Fibroblast of the aortic adventitia (primary cell): ENCODE results near the gene CLECL1. TPM values are rescaled to one million over a fixed set of nuclear protein-coding genes. Genes with fewer than 3 reads are reported as not detected.

Experiments used
- DNase-seq: peaks from one replicate; pipeline ENCODE4 v3.0.0-alpha.2; 2010; ENCODE audit warnings: low read depth
- H3K4me3 ChIP-seq: 2 replicates; pipeline ENCODE4 v1.5.1; 2011; ENCODE audit warnings: low read depth, mild to moderate bottlenecking, control low read depth, low read length, moderate library complexity
- total RNA-seq: library from RNA; depleted of rRNA; stranded (reverse); fragments of >200 nt; gene quantifications from 2 replicates; pipeline ENCODE4 v1.2.3, GENCODE V29; 2012; ENCODE audit warnings: low replicate concordance
- TF ChIP-seq, protein P1 (sequence below): IDR thresholded peaks from 2 replicates; pipeline ENCODE4 v1.5.1; 2011; ENCODE audit warnings: mild to moderate bottlenecking, low read length, control low read depth, inconsistent platforms; ENCODE audit not compliant: insufficient read depth

Gene CLECL1
- total RNA-seq, 1 donor: not detected

DNA sequence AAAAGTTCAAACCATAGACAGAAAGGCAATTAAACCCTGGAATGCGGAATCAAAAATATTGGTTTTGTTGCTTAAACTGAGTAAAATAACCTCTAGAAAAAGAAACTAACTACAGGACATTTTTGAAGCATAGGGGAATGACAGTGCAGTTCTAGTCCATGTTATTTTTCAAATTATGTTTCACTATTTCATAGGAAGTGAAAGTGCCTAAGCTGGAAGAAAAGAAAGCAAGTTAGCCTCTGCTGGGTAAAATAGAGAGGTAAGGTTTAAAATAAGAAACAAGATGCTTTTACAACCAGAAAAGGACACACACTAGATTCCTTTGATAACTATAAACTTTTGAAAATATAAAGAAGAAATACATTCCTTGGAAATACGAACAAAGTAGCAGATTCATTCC lies 1.1 kb downstream of the CLECL1 start:
- DNase-seq: no peak
- TF ChIP-seq, protein P1, sequence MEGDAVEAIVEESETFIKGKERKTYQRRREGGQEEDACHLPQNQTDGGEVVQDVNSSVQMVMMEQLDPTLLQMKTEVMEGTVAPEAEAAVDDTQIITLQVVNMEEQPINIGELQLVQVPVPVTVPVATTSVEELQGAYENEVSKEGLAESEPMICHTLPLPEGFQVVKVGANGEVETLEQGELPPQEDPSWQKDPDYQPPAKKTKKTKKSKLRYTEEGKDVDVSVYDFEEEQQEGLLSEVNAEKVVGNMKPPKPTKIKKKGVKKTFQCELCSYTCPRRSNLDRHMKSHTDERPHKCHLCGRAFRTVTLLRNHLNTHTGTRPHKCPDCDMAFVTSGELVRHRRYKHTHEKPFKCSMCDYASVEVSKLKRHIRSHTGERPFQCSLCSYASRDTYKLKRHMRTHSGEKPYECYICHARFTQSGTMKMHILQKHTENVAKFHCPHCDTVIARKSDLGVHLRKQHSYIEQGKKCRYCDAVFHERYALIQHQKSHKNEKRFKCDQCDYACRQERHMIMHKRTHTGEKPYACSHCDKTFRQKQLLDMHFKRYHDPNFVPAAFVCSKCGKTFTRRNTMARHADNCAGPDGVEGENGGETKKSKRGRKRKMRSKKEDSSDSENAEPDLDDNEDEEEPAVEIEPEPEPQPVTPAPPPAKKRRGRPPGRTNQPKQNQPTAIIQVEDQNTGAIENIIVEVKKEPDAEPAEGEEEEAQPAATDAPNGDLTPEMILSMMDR: no peak
- no peak overlapping the region for H3K4me3 ChIP-seq

DNA sequence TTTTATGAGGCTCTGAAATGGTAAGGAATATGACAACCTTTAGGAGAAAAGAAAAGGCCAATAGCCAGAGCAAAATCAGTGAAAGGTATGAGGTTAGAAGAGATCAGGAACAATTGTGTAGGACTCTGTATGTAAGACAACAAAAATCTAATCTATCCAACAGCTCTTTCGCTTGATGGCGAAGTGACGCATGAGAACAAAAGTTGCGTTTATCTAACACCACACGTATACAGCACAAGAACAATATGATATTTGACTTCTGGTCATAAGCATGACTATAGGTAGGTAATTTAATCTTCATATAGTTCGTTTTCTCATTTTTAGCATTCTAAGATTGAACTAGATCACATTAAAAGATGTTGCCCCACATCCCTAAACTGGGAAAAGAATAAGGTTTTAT lies 1.5 kb downstream of the CLECL1 start:
- TF ChIP-seq, protein P1: no peak
- DNase-seq: no peak
- H3K4me3 ChIP-seq: no peak overlapping the region

DNA sequence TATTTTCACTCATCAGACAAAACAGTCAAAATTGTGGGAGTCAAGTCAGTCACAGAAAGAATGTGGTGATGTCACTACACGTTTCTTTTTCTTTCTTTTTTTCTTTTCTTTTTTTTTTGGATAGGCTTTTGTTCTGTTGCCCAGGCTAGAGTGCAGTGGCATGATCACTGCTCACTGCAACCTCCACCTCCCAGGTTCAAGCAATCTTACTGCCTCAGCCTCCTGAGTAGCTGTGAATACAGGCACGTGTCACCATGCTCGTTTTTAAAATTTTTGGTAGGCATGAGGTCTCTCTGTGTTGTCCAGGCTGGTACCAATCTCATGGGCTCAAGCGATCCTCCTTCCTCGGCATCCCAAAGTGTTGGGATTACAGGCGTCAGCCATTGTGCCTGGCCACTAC lies 2.3 kb downstream of the CLECL1 start:
- no peak for DNase-seq
- TF ChIP-seq, protein P1: no peak

GRCh38 chr12:9730011-9730410 lies 2.9 kb downstream of the CLECL1 start:
- H3K4me3 ChIP-seq: no peak overlapping the region
- TF ChIP-seq, protein P1: no peak
- DNase-seq: no peak

More for the DNA sequence above, 2.3 kb downstream of the CLECL1 start:
- no peak overlapping the region for H3K4me3 ChIP-seq

GRCh38 chr12:9729082-9729481 lies 3.8 kb downstream of the CLECL1 start:
- H3K4me3 ChIP-seq: no peak overlapping the region
- TF ChIP-seq, protein P1: no peak
- no peak for DNase-seq

- TF ChIP-seq, protein P1: no peak
- DNase-seq: no peak
- H3K4me3 ChIP-seq: no peak overlapping the region
Observed at GRCh38 chr12:9727813-9728212, 5.1 kb downstream of the CLECL1 start.

GRCh38 chr12:9725213-9725870 lies 7.6 kb downstream of the CLECL1 start:
- DNase-seq: no peak
- no peak overlapping the region for H3K4me3 ChIP-seq
- TF ChIP-seq, protein P1: no peak
